Measurements from ENCODE around the gene SPATA2L. TPM values are rescaled to one million over a fixed set of nuclear protein-coding genes. Genes with fewer than 3 reads are reported as not detected.

SPATA2L gene
- total RNA-seq, 4 donors from 2014 or later, result 1.3 to 7.5 (median 3.2) TPM

- Histone ChIP-seq H3K9me3 (no peaks in the 10 kb centered on the region), H3K27ac (no peak overlapping the region), H3K36me3 (no peaks in the 10 kb centered on the region), H3K27me3 (peaks cover 0 to 14% (median 5%) of the 10 kb centered on the region in 3 donors), H3K4me1 (no peaks in the 10 kb centered on the region), H3K4me3 (no peak overlapping the region)
- intact Hi-C loops (cut with DNase I; ENCODE audit: low total_unique reads) (no loop called here), in situ Hi-C loops (cut with MboI; ENCODE audit: low sequenced_read_pairs in 4 of 4) (loop anchor here in 2 of 4 donors (10.0 kb wide), 2 partner anchors 88 to 168 kb away; partner anchors contain the start of gene TCF25 (in 1 of the 2))
- DNase-seq (no peak), ATAC-seq (no peak)
- no peak for TF ChIP-seq CTCF (IDR thresholded peaks at IDR 0.05 in 4 of 5, conservative IDR thresholded peaks at IDR 0.05 in 1 of 5)
- no peak for TF ChIP-seq POLR2A (IDR thresholded peaks at IDR 0.05)
These were observed 5.2 kb upstream of the SPATA2L start for GRCh38 chr16:89706518-89707260.

- H3K36me3 ChIP-seq, result no peaks in the 10 kb centered on the region
- H3K27ac ChIP-seq, result no peak overlapping the region
- TF ChIP-seq POLR2A (IDR thresholded peaks at IDR 0.05) (no peak), CTCF (IDR thresholded peaks at IDR 0.05 in 4 of 5, conservative IDR thresholded peaks at IDR 0.05 in 1 of 5) (no peak)
- no peaks in the 10 kb centered on the region for H3K9me3 ChIP-seq
- peaks cover 0 to 19% (median 5%) of the 10 kb centered on the region in 3 donors for H3K27me3 ChIP-seq
- H3K4me3 ChIP-seq, result no peak overlapping the region
- in situ Hi-C loops (cut with MboI; ENCODE audit: low sequenced_read_pairs in 4 of 4) (loop anchor here in 2 of 4 donors (10.0 kb wide), 2 partner anchors 90 to 170 kb away; partner anchors contain the start of gene TCF25 (in 1 of the 2)), intact Hi-C loops (cut with DNase I; ENCODE audit: low total_unique reads) (no loop called here)
- DNase-seq (no peak), ATAC-seq (no peak)
- peaks cover 10 to 12% of the 10 kb centered on the region in 2 donors for H3K4me1 ChIP-seq
These were observed 3.5 kb upstream of the SPATA2L start for GRCh38 chr16:89705006-89705405.

- no peaks in the 10 kb centered on the region for H3K36me3 ChIP-seq
- in situ Hi-C loops (cut with MboI; ENCODE audit: low sequenced_read_pairs in 4 of 4), result loop anchor here in 2 of 4 donors (10.0 kb wide), 2 partner anchors 91 to 171 kb away; partner anchors contain the start of gene TCF25 (in 1 of the 2)
- peaks cover 0 to 19% (median 5%) of the 10 kb centered on the region in 3 donors for H3K27me3 ChIP-seq
- DNase-seq, result no peak
- no peak overlapping the region for H3K4me3 ChIP-seq
- TF ChIP-seq CTCF (IDR thresholded peaks at IDR 0.05 in 4 of 5, conservative IDR thresholded peaks at IDR 0.05 in 1 of 5), result no peak
- no peak for TF ChIP-seq POLR2A (IDR thresholded peaks at IDR 0.05)
- no peak for ATAC-seq
- peaks cover 15 to 17% of the 10 kb centered on the region in 2 donors for H3K4me1 ChIP-seq
- H3K27ac ChIP-seq, result no peak overlapping the region
- intact Hi-C loops (cut with DNase I; ENCODE audit: low total_unique reads), result no loop called here
- H3K9me3 ChIP-seq, result no peaks in the 10 kb centered on the region
These were observed 2.8 kb upstream of the SPATA2L start for GRCh38 chr16:89704281-89704680.

- intact Hi-C loops (cut with DNase I; ENCODE audit: low total_unique reads) (loop anchor here (1.0 kb wide), 6 partner anchors 15 to 172 kb away; partner anchors contain the start of genes CDK10, CHMP1A, SPATA33 and TCF25), in situ Hi-C loops (cut with MboI; ENCODE audit: low sequenced_read_pairs in 4 of 4) (loop anchor here in 2 of 4 donors (10.0 kb wide), 2 partner anchors 94 to 174 kb away; partner anchors contain the start of gene TCF25 (in 1 of the 2))
- ATAC-seq (peak in 1 of 2 donors; percentile 4), DNase-seq (peak in 1 of 2 donors; percentile 30)
- peak overlapping the region; percentile 62 to 84 (median 67) for H3K4me3 ChIP-seq
- H3K36me3 ChIP-seq, result peaks cover 0 to 2% of the 10 kb centered on the region in 2 donors
- H3K27ac ChIP-seq, result peak overlapping the region; percentile 66 to 68 (median 66)
- peaks cover 15 to 17% of the 10 kb centered on the region in 2 donors for H3K4me1 ChIP-seq
- TF ChIP-seq CTCF (IDR thresholded peaks at IDR 0.05 in 4 of 5, conservative IDR thresholded peaks at IDR 0.05 in 1 of 5) (no peak), POLR2A (IDR thresholded peaks at IDR 0.05) (no peak)
- no peaks in the 10 kb centered on the region for H3K9me3 ChIP-seq
- H3K27me3 ChIP-seq, result peaks cover 0 to 19% (median 5%) of the 10 kb centered on the region in 3 donors
These were observed 668 bp downstream of the SPATA2L start for GRCh38 chr16:89700649-89701424.
